Measurements from ENCODE around the gene IFFO2.

GRCh38 chr1:18884419-18884717 lies 72.1 kb downstream of the IFFO2 start:
- no peak for TF ChIP-seq EZH2phosphoT487 (IDR thresholded peaks at IDR 0.05; ENCODE audit: low read length)
- TF ChIP-seq, protein P1, sequence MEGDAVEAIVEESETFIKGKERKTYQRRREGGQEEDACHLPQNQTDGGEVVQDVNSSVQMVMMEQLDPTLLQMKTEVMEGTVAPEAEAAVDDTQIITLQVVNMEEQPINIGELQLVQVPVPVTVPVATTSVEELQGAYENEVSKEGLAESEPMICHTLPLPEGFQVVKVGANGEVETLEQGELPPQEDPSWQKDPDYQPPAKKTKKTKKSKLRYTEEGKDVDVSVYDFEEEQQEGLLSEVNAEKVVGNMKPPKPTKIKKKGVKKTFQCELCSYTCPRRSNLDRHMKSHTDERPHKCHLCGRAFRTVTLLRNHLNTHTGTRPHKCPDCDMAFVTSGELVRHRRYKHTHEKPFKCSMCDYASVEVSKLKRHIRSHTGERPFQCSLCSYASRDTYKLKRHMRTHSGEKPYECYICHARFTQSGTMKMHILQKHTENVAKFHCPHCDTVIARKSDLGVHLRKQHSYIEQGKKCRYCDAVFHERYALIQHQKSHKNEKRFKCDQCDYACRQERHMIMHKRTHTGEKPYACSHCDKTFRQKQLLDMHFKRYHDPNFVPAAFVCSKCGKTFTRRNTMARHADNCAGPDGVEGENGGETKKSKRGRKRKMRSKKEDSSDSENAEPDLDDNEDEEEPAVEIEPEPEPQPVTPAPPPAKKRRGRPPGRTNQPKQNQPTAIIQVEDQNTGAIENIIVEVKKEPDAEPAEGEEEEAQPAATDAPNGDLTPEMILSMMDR (IDR thresholded peaks at IDR 0.05; ENCODE audit: low read length), result no peak; the same call in 1 of the 2 replicates

Measured in MM.1S (cell line).